Measurements from ENCODE around the gene ARAP2.
A peak's percentile ranks its signal among the peaks of the same experiment; 100 is the strongest.

The ARAP2 gene

GRCh38 chr4:36267486-36268268, 23.4 kb upstream of the ARAP2 start:
- Histone ChIP-seq H3K4me3 (no peak overlapping the region), H3K4me2 (no peak overlapping the region), H3K27ac (no peak overlapping the region), H4K20me1 (no peaks in the 10 kb centered on the region), H3K9me3 (no peaks in the 10 kb centered on the region), H3K9ac (no peak overlapping the region), H3K4me1 (peaks cover 11% of the 10 kb centered on the region), H3K36me3 (no peaks in the 10 kb centered on the region), H3K27me3 (no peaks in the 10 kb centered on the region)
- no peak for TF ChIP-seq Cebpa-rat (IDR thresholded peaks at IDR 0.05)

- Histone ChIP-seq H3K4me1 (peaks cover 11% of the 10 kb centered on the region), H3K9ac (no peak overlapping the region), H3K27me3 (no peaks in the 10 kb centered on the region), H4K20me1 (no peaks in the 10 kb centered on the region), H3K4me2 (no peak overlapping the region), H3K27ac (no peak overlapping the region), H3K36me3 (no peaks in the 10 kb centered on the region), H3K9me3 (no peaks in the 10 kb centered on the region), H3K4me3 (no peak overlapping the region)
- no peak for TF ChIP-seq Cebpa-rat (IDR thresholded peaks at IDR 0.05)
These were observed 20.0 kb upstream of the ARAP2 start for GRCh38 chr4:36264207-36264826.

GRCh38 chr4:36260731-36261130, 16.4 kb upstream of the ARAP2 start:
- H3K27ac ChIP-seq, result no peak overlapping the region
- H3K4me3 ChIP-seq, result no peak overlapping the region
- H3K27me3 ChIP-seq, result no peaks in the 10 kb centered on the region
- no peak overlapping the region for H3K9ac ChIP-seq
- no peaks in the 10 kb centered on the region for H4K20me1 ChIP-seq
- no peak overlapping the region for H3K4me2 ChIP-seq
- H3K9me3 ChIP-seq, result no peaks in the 10 kb centered on the region
- H3K36me3 ChIP-seq, result no peaks in the 10 kb centered on the region
- no peak for TF ChIP-seq Cebpa-rat (IDR thresholded peaks at IDR 0.05)
- peaks cover 32% of the 10 kb centered on the region for H3K4me1 ChIP-seq

GRCh38 chr4:36256398-36256891, 12.1 kb upstream of the ARAP2 start:
- Histone ChIP-seq H3K27me3 (no peaks in the 10 kb centered on the region), H4K20me1 (no peaks in the 10 kb centered on the region), H3K36me3 (no peaks in the 10 kb centered on the region), H3K9ac (peak overlapping the region; percentile 79), H3K9me3 (no peaks in the 10 kb centered on the region), H3K4me2 (peak overlapping the region; percentile 80), H3K27ac (peak overlapping the region; percentile 89), H3K4me3 (peak overlapping the region; percentile 54), H3K4me1 (peaks cover 57% of the 10 kb centered on the region)
- TF ChIP-seq Cebpa-rat (IDR thresholded peaks at IDR 0.05), result no peak

GRCh38 chr4:36255577-36255976, 11.3 kb upstream of the ARAP2 start:
- Histone ChIP-seq H3K4me3 (peak overlapping the region; percentile 54; the same call in 1 of the 2 replicates), H3K27ac (peak overlapping the region; percentile 89)
- peak; percentile 82 for TF ChIP-seq Cebpa-rat (IDR thresholded peaks at IDR 0.05)

GRCh38 chr4:36254371-36254770, 10.1 kb upstream of the ARAP2 start:
- H3K4me3 ChIP-seq, result no peak overlapping the region
- peaks cover 57% of the 10 kb centered on the region for H3K4me1 ChIP-seq
- peak overlapping the region; percentile 89 for H3K27ac ChIP-seq
- no peaks in the 10 kb centered on the region for H3K36me3 ChIP-seq
- no peak overlapping the region for H3K9ac ChIP-seq
- no peaks in the 10 kb centered on the region for H3K27me3 ChIP-seq
- peak overlapping the region; percentile 80 for H3K4me2 ChIP-seq
- H3K9me3 ChIP-seq, result no peaks in the 10 kb centered on the region
- no peaks in the 10 kb centered on the region for H4K20me1 ChIP-seq
- no peak for TF ChIP-seq Cebpa-rat (IDR thresholded peaks at IDR 0.05)

More at GRCh38 chr4:36255577-36255976, 11.3 kb upstream of the ARAP2 start:
- peaks cover 57% of the 10 kb centered on the region for H3K4me1 ChIP-seq
- H3K4me2 ChIP-seq, result peak overlapping the region; percentile 80
- no peaks in the 10 kb centered on the region for H3K9me3 ChIP-seq
- H4K20me1 ChIP-seq, result no peaks in the 10 kb centered on the region
- no peak overlapping the region; the same call in 1 of the 2 replicates for H3K9ac ChIP-seq
- no peaks in the 10 kb centered on the region for H3K27me3 ChIP-seq
- H3K36me3 ChIP-seq, result no peaks in the 10 kb centered on the region

GRCh38 chr4:36251983-36252382, 7.7 kb upstream of the ARAP2 start:
- Histone ChIP-seq H3K27ac (no peak overlapping the region), H3K4me1 (peaks cover 39% of the 10 kb centered on the region)
- TF ChIP-seq Cebpa-rat (IDR thresholded peaks at IDR 0.05), result no peak

GRCh38 chr4:36249610-36250009, 5.3 kb upstream of the ARAP2 start:
- H3K4me1 ChIP-seq, result peaks cover 40% of the 10 kb centered on the region
- no peaks in the 10 kb centered on the region for H3K36me3 ChIP-seq
- no peaks in the 10 kb centered on the region for H3K27me3 ChIP-seq
- no peak overlapping the region for H3K4me3 ChIP-seq
- H3K9me3 ChIP-seq, result no peaks in the 10 kb centered on the region
- H3K4me2 ChIP-seq, result no peak overlapping the region
- no peak overlapping the region for H3K27ac ChIP-seq
- no peaks in the 10 kb centered on the region for H4K20me1 ChIP-seq
- TF ChIP-seq Cebpa-rat (IDR thresholded peaks at IDR 0.05), result no peak
- H3K9ac ChIP-seq, result no peak overlapping the region

More at GRCh38 chr4:36251983-36252382, 7.7 kb upstream of the ARAP2 start:
- no peaks in the 10 kb centered on the region for H4K20me1 ChIP-seq
- no peaks in the 10 kb centered on the region for H3K27me3 ChIP-seq
- H3K9ac ChIP-seq, result no peak overlapping the region
- no peak overlapping the region for H3K4me2 ChIP-seq
- H3K36me3 ChIP-seq, result no peaks in the 10 kb centered on the region
- no peak overlapping the region for H3K4me3 ChIP-seq
- H3K9me3 ChIP-seq, result no peaks in the 10 kb centered on the region

- no peaks in the 10 kb centered on the region for H3K27me3 ChIP-seq
- no peak for TF ChIP-seq Cebpa-rat (IDR thresholded peaks at IDR 0.05)
- peaks cover 13% of the 10 kb centered on the region for H3K9me3 ChIP-seq
- peak overlapping the region; percentile 98 for H3K27ac ChIP-seq
- H4K20me1 ChIP-seq, result no peaks in the 10 kb centered on the region
- H3K4me1 ChIP-seq, result peaks cover 31% of the 10 kb centered on the region
- H3K9ac ChIP-seq, result peak overlapping the region; percentile 98
- peak overlapping the region; percentile 89 for H3K4me3 ChIP-seq
- peak overlapping the region; percentile 88 for H3K4me2 ChIP-seq
- peaks cover 12% of the 10 kb centered on the region; the same call in 1 of the 2 replicates for H3K36me3 ChIP-seq
These were observed 708 bp downstream of the ARAP2 start for GRCh38 chr4:36243355-36244256.

All from BLaER1 (cell line).